Left cardiac atrium (tissue), 4 donors: ENCODE data around the gene KRT6A. TPM values are rescaled to one million over a fixed set of nuclear protein-coding genes. Genes with fewer than 3 reads are reported as not detected.
A peak's percentile ranks its signal among the peaks of the same experiment; 100 is the strongest.

Experiments used
- ATAC-seq, 2 donors: fragments of 200-7000 bp; cut with Tn5 transposase; one replicate each; pipeline ENCODE4 v1.9.1; 2020; ENCODE audit warnings: mild to moderate bottlenecking in 2 of 2, moderate library complexity in 2 of 2
- DNase-seq: peaks from one replicate; pipeline ENCODE4 v3.0.0-alpha.2; 2020
- intact Hi-C, 2 donors: fragments of 100-400 bp; cut with DNase I; formaldehyde crosslinking; loops; one replicate each; pipeline versions ENCODE4 v1.14.1 to v1.15.1; 2022 to 2023
- total RNA-seq, 2 donors: library from RNA; stranded (reverse); fragmentation: NEBNext Ultra II Directional; extraction: Animal tissue kit (Norgen Biotek cat#: 25700); gene quantifications; one replicate each; pipeline ENCODE4 v1.2.1, GENCODE V29; 2021
- donor health status: DM: no; HTN: yes; CAD: no.
- donor health status: DM: no; HTN: yes; CAD: no; lungs with severe emphysema.
- donor health status: DM: yes; HTN: yes; CAD: no.
- donor health status: Dilated cardiomyopathy.

The KRT6A gene
- total RNA-seq, 2 donors from 2014 or later: 0.24 to 1.2 TPM

DNA sequence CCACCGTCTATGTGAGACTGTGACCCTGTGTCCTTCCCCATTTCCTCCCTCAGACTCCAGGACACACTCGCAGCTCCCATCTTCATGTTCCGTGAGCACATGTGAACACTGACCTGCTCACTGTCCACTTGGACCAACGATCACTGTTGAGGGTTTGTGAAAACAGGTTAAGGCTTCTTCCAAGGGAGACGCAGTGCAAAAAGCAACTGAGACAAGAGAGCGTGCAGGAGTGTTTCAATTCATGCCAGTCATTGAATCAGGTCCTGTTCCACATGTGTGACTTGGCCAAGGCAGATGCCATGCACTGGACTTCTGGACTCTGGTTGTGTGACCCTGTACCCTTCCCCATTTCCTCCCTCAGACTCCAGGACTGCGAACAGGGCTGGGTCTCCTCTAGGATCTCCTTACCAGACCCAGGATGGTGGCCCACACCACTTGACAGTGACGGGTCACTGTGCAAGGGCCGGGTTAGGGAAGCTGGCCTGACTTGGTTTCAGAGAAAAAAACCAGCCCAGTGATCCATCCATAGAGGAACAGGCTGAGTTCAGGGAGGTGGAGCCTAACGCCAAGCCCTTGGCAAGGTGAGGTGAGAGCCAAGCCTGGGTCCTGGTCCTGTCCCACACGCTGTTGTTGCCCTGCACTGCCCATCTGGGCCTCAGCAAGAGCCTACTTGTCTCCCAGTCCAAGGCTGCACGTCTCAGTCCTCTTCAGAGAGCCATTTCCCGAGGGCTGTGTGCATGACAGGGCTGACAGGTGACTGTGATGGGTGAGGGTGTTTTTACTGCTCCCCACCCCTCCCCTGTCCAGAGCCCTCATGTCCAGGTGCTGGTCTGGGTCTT lies 32.8 kb upstream of the KRT6A start:
- intact Hi-C loops: no loop called here
- DNase-seq (no peak), ATAC-seq (no peak)

DNA sequence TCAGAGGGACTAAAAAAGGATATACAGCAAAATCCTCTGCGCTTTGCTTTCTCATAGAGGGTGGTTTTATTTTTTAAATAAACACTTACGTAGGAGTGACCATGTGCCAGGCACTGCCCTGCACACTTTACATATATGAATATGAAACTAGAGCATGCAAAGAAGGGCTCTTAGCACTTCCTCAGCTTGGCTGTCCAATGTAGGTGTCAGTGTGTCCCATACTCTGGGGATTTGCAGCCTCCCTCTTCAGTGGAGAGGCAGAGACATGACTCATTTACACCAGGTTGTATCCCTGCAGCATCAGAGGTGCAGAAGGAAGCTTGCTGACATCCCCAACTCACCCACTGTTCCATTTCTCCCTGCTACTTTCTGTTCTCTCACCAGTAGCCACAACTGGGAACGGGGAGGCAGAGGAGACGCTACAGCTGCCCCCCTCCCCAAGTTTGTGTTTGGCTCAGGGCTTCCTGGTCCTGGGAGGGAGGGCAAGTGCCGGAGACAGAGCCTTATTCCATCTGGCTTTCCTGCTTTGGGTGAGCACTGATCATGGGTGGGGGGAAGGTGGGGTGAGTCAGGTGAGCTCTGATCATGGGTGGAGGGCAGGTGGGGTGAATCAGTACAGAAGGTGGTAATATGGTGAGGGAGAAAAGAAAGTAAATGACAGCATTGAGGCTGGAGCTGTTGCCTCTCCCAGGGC lies 32.0 kb upstream of the KRT6A start:
- DNase-seq (no peak), ATAC-seq (peak in 1 of 2 donors; percentile 29)
- intact Hi-C loops: no loop called here

DNA sequence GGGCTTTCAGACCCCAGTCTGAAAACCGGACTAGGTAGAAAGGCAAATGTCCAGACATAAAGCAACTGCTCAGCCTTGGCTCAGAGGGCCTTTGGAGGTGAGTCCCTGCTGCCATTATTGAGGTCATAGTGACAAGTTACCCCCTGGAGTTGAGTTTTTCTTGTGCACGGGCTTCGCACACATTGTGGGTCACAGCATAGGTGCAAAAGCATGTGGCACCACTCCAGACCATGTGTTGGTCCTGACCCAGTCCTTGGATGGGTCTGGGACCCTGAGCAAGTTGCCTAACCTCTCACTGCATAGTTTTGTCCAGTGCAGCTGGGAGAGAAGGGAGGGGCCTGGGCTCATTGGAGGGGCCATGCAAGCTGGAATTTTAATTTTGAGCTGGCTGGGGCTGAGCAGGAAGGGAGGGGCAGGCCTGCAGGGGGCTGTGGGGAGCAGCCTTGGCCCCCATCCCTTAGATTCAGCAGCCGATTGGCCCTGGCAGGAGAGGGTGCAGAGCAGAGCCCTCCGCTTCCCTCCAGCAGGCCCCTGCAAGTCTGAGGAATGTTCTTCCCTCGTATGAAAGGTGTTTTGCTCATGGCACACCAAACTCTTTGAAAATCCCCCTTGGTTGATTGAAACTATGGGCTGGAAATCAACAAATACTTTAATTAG lies 31.3 kb upstream of the KRT6A start:
- intact Hi-C loops: no loop called here
- ATAC-seq: no peak
- no peak for DNase-seq

DNA sequence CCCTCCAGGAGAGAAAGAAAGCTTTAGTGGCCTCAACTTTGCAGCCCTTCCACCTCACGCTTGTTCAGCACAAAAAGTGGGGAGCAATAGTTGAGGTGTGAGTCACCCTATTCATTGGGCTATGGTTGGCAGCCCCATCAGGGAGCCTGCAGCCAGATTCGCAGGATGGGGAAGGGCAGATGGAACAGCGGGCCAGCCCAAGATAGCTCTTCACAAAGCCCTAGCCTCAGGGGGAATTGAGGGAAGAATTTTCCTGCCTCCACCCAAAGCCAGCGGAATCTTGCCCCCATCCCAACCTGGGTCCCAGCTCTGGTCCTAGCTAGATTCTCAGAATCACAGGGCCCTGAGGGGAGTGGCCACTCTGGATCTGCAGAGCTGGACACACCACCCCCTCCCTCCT lies 30.8 kb upstream of the KRT6A start:
- no peak for DNase-seq
- intact Hi-C loops: no loop called here
- no peak for ATAC-seq

DNA sequence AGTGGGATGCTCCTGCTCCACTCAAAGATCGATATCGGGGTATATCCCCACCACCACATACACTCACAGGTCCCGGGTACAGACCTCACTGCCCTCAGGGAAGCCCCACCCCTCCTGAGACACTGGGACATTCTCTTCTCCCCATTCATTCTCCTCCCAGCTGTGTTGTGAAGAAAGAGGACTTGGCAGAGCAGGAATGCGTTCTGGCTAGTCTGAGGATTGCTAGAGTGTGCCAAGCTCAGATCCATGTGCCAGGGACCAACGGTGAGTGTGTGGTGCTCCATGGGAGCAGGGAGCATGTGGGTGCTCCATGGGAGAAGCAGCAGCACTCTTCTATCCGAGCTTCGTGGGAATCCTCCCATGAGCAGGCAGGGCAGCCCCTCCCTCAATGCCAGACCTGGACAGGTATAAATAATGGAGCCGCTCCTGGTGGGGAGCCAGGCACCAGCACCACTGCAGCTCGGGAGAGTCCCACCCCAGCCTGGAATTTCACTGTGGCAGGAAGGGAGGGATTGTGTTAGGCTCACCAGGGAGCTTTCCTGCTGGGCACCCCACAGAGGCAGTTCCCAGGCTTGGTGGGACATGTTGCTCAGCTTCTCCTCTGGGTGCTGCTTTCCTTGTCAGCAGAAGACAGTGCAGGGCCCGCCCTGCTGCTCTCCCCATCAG lies 29.4 kb upstream of the KRT6A start:
- peak; percentile 32 to 74 for ATAC-seq
- intact Hi-C loops: no loop called here
- no peak for DNase-seq

DNA sequence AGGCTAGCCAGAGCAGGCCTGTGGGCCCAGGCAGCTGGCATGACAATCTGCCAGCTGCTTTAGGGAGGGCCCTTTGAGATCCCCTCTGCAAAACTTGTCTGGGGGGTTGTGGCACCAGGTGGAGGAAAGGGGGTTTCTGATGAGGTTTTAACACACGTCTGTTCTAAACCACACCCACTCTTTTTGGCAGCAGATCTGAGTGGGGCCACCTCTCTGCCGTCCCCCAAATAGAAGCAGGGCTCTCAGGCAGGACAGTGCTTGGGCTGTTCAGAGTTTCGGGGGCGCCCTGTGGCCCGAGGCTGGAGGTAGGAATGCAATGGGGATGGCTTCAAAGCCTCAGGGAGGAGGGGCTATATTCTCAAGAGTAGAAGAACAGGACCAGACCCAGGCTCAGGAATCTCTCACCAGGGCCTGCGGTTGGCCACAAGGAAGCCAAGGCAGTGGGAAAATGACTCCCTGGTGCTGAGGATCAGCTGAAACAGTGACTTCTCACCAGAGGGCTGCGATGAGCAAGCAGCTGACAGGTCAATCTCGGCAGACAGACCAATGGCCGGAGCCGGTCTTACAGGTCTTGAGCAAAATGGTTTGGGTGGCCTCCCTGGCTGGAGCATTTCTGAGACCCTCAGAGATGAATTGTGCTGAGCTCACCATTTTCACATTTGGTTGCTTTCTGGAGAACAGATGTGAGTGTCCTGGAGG lies 28.7 kb upstream of the KRT6A start:
- no peak for ATAC-seq
- intact Hi-C loops: no loop called here
- no peak for DNase-seq

DNA sequence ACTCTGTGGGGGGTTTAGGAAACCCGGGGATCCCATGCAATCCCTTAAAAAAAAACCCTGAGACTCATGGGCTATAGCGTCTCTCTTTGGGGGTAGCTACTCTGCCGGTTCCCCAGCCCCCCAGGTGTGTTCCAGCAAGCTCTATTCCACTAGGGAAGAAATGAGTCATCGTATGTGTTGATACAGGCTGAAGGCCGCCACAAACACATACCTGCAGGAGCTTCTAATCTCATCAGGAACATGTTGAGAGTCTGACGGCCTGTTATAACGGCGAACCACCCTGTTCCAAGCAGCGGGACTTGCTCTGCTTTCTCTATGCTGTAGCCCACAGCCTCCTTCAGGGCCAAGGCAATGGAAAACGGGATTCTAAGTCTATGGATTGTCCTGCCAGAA lies 28.1 kb upstream of the KRT6A start:
- peak in 1 of 2 donors; percentile 72 for ATAC-seq
- no peak for DNase-seq
- intact Hi-C loops: no loop called here

DNA sequence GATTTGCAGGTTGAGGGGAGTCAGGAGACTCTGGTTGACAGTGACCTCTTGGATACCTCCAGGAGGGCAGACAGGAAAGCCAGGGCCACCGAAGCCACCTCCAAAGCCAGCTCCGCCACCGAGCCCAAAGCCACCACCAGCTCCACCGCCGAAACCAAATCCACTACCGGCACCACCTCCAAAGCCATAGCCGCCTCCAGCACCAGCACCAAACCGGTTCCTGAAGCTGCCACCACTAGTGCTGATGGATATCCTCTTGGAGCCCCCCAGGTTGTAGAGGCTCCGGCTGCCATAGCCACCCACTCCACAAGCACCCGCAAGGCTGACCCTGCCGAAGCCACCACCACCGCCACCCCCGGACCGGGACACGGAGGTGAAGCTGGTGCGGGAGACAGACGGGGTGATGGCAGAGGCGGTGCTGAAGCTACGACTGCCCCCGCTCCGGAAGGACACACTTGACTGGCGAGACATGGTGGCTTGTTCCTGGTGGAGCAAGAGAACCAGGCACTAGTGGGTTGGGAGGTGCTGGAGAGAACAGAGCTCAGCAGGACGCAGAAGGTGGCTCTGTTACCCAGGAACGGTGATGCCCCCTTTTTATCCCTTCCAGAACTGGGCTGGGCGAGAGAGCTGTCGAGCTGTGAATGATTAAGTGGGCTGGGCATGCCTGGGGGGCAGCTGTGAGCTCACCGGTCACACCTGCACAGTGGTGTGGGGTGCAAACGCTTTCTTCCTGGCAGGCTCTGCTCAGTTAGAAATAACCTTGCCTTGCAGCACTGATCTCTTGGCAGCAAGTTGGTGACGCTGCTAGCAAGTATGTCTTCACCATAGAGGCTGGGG lies 27.0 kb upstream of the KRT6A start, which contains the start of gene KRT5:
Gene KRT5, minus strand, starts transcription at position 569 of the 837 bp plus-strand sequence. Its CDS starts 98 bp downstream, at position 471.
- ATAC-seq (peak in 1 of 2 donors; percentile 5), DNase-seq (no peak)
- intact Hi-C loops: no loop called here

DNA sequence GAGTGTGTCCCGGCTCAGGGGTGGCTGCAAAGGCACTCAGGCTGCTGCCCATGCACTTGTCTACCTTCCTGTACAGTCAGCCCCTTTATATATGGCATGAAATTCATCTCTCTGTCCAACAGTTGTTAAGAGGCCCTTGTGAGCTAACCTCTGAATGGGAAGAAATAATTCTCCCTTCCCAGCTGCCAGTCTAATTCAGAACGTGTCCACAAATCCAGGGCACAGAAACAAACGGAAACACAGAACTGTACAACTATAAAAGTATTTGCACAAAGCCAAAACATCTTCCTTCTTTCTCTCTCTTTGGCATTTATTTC lies 26.3 kb upstream of the KRT6A start:
- intact Hi-C loops: no loop called here

DNA sequence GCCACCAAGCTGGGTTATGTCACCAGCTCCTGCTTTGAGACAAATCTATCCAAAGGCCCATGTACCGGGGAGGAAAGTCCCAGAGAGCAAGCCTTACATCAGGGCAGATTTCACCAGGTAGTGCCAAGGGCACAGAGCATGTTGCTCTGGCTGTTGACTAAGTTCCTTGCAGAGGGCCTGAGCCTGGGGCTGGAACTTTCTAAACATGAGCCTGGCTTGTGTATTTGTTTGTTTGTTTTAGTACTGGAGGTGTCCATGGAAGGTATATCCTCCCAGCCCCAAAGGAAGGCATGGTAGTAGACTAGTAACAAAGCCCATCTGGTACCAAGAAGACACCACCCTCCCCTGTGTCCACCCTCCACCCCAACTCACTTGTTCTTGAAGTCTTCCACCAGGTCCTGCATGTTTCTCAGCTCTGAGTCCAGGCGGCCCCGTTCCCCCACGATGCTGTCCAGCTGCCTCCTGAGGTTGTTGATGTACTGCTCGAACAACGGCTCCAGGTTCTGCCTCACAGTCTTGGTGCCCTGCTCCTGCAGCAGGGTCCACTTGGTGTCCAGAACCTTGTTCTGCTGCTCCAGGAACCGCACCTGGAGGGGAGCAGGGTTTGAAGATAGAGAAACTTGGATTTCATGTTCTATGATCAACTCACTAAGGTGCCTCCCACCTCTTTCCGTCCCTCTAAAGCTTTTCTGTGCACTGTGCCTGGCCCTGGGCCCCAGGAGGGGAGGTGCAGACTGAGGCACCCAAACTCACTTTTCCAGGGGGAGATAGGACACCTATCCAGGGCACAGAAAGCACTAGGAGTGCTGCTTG lies 25.7 kb upstream of the KRT6A start:
- DNase-seq (no peak), ATAC-seq (no peak)
- intact Hi-C loops: no loop called here

More for the DNA sequence above, 26.3 kb upstream of the KRT6A start:
- no peak for DNase-seq
- ATAC-seq: no peak

DNA sequence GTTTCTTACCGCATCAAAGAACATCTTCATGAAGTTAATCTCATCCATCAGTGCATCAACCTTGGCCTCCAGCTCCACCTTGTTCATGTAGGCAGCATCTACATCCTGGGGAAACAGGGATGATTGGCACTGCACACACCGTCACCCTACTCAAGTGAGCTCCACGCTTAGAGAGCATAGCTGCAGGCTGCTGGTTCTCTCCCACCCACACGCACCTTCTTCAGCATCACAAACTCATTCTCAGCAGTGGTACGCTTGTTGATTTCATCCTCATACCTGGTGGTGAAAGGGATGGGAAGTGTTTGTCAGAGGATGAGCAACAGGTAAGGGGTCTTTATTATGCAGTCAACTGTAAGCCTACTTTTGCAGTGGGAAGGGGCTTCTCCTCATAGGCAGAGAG lies 24.8 kb upstream of the KRT6A start:
- no peak for DNase-seq

DNA sequence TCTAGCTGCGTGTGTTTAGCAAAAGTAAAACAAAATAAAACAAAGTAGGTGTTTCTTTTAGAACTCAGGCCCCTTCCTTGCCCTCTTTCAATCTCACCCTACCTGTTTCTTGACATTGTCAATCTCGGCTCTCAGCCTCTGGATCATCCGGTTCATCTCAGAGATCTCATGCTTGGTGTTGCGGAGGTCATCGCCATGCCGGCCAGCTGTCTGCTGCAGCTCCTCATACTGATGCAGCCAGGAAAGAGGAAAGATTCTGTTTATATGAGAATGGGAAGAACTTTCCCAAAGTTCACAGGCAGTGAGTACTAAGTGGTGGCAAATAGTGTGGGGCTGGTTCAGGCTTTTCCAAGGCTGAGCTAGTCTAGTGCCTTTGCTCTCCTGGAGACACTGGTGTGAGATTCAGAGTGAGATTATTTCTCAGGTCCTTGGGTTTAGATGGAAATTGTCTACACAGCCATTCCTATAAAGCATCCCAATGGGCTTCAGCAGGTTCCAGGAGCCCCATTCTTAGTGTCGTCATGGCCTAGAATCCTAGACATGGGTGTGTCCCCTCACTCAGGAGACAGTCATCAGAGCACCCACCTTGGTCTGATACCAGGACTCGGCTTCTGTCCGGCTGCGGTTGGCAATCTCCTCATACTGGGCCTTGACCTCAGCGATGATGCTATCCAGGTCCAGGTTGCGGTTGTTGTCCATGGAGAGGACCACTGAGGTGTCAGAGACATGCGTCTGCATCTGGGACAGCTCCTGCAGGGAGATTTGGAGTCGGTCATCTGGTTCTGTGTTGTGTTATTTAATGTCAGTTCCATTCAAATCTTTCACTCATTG lies 24.2 kb upstream of the KRT6A start:
- ATAC-seq (no peak), DNase-seq (no peak)
- intact Hi-C loops: no loop called here

More for the DNA sequence above, 24.8 kb upstream of the KRT6A start:
- intact Hi-C loops: no loop called here
- no peak for ATAC-seq

DNA sequence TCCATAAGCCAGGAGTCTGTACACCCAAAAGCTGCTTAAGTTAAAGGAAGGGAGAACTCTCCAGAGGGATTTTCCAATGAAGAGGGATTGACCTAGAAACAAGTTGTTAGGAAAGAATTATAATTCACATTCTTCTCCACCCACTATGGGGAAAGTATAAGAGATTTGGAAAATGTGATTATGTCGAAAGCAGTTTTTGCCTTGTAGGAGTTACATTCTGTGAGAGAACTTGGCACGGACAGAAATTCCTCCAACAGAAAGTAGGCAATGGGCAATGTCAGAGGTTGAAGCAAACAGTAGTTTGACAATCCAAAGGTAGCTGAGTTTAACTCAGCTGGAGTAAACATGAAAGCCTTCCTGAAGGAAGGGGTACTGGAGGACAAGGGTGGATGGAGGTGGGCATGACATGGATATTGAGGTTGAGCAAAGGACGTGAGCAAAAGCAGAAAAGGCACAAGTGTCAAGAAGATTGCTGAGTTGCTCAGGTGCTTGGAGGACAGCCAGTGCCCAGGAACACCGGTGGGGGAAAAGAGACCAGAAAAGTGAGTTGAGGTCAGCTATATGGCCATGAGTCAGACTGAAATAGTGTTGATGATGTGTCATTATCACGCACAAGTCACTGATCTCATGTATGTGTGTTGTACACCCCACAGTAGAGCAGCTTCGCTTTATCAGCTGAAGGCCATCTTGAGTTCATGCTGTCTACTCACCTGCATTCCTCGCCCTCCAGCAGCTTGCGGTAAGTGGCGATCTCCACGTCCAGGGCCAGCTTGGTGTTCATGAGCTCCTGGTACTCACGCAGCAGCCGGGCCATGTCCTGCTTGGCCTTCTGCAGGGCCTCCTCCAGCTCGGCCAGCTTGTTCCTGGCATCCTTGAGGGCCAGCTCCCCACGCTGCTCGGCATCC lies 23.1 kb upstream of the KRT6A start:
- ATAC-seq: peak; percentile 71 to 72
- intact Hi-C loops: no loop called here
- no peak for DNase-seq

DNA sequence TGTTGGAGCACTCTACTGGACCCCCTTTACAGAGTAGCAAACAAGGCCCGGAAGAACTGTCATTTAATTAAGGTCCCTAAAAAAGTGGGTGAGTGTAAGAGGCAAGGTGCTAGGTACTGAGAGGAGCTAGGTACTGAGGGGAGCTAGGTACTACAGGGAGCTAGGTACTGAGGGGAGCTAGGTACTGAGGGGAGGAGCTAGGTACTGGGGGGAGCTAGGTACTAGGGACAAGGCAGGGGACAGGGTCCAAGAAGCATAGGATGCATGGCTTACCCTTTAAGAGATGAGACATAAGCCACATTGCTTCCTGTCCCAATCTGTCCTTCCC lies 22.2 kb upstream of the KRT6A start:
- ATAC-seq: no peak
- no peak for DNase-seq
- intact Hi-C loops: no loop called here

DNA sequence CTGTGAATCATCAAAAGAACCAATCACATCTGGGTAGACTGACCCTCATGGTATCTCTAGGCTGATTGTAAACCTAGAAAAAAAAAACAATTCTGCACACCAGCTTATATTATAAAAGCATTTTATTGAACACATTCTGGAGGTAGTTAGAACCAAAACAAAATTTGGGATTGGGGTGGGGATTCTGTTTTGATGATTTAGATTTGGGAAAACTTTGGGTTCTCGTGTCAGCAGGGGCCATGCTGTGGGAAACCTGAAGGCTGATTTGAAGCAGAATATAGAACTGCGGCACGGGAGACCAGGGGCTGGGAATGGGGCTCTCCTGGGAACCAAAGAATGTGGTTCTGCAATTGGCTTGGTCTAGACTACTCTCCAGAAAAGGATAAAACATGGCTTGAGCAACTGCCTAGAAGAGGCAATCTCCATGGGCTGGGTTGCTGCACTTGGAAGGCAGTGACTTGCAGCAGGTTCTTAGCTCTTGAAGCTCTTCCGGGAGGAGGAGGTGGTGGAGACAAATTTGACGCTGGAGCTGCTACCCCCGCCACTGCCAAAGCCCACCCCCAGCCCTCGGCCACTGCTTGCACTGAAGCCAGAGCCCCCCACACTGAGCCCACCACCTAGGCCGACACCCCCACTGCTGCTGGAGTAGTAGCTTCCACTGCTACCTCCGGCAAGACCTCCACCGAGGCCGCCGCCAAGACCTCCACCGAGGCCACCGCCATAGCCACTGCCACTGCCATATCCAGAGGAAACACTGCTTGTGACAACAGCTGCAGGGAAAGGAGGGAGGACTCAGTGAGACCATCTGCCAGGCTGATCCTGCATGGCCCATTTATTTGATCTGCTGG lies 21.6 kb upstream of the KRT6A start:
- DNase-seq (no peak), ATAC-seq (peak in 1 of 2 donors; percentile 47)
- intact Hi-C loops: no loop called here
